IMR-90 (cell line): Measurements from ENCODE around the gene MUC6. TPM values are rescaled to one million over a fixed set of nuclear protein-coding genes. Genes with fewer than 3 reads are reported as not detected.

ENCODE experiments used
- ELK1 ChIP-seq: fragments of 150-350 bp; IDR thresholded peaks from 2 replicates; pipeline ENCODE4 v1.6.1; 2016; ENCODE audit warnings: low read depth, mild to moderate bottlenecking, low read length, moderate library complexity, borderline replicate concordance
- MAFK ChIP-seq: IDR thresholded peaks from 2 replicates; pipeline ENCODE4 v1.6.1; 2012; ENCODE audit warnings: low read depth, low read length, improper control_type of control experiment
- NFE2L2 ChIP-seq: fragments of 150-350 bp; IDR thresholded peaks from 2 replicates; pipeline ENCODE4 v1.6.1; 2016; ENCODE audit warnings: low read depth, mild to moderate bottlenecking, low read length
- RAD21 ChIP-seq: IDR thresholded peaks from 2 replicates; pipeline ENCODE4 v1.6.1; 2012; ENCODE audit warnings: low read length, improper control_type of control experiment
- USF2 ChIP-seq: fragments of 150-350 bp; IDR thresholded peaks from 2 replicates; pipeline ENCODE4 v1.6.1; 2017; ENCODE audit warnings: mild to moderate bottlenecking, antibody characterized with exemption, low read length, low read depth
- polyA plus RNA-seq, 3 experiments: library from polyadenylated mRNA; depleted of rRNA; stranded (reverse); fragments of >200 nt; gene quantifications; 2 replicates each; pipeline ENCODE4 v1.2.3, GENCODE V29; 2012; ENCODE audit warnings: low replicate concordance in 1 of 3
- total RNA-seq: library from RNA; depleted of rRNA; stranded (reverse); fragments of >200 nt; gene quantifications from 2 replicates; pipeline ENCODE4 v1.2.3, GENCODE V29; 2012

The MUC6 gene
- total and polyA plus RNA-seq, 2 of the 4 experiments (the other 2 are of a cell fraction), result not detected

- TF ChIP-seq ELK1 (no peak), NFE2L2 (no peak), RAD21 (no peak), USF2 (no peak), MAFK (no peak)
These were observed at the start of gene MUC6 (continued) for GRCh38 chr11:1036303-1036923.
